Lower leg skin (tissue), 4 donors: ENCODE results near the gene CD86. TPM values are rescaled to one million over a fixed set of nuclear protein-coding genes. Genes with fewer than 3 reads are reported as not detected.

Source experiments
- DNase-seq, 2 donors: peaks; one replicate each; pipeline ENCODE4 v3.0.0-alpha.2; 2019; ENCODE audit warnings: low spot score in 2 of 2
- H3K4me3 ChIP-seq: fragments of 200-600 bp; sonication (generic); 2 replicates; pipeline ENCODE4 v1.5.1; 2017; ENCODE audit warnings: mild to moderate bottlenecking, low read depth; ENCODE audit not compliant: poor library complexity, severe bottlenecking
- CTCF ChIP-seq, 3 donors: fragments of 450-650 bp; IDR thresholded peaks; one replicate each; pipeline ENCODE4 v1.5.1; 2016; ENCODE audit warnings: antibody characterized with exemption in 3 of 3, mild to moderate bottlenecking in 3 of 3, moderate library complexity in 2 of 3
- POLR2A ChIP-seq, 2 donors: fragments of 450-650 bp; IDR thresholded peaks; one replicate each; pipeline ENCODE4 v1.6.1; 2016 to 2017; ENCODE audit warnings: antibody characterized with exemption in 2 of 2, mild to moderate bottlenecking in 1 of 2, moderate library complexity in 1 of 2
- WGBS, 2 donors: methylation state at CpG; one replicate each; pipeline ENCODE4 v1.1.5; 2018; 5-methylcytosine and 5-hydroxymethylcytosine counted together
- intact Hi-C: fragments of 100-400 bp; cut with DNase I; formaldehyde crosslinking; loops from one replicate; pipeline ENCODE4 v1.15.0; 2023; ENCODE audit warnings: low total_unique reads
- total RNA-seq, 4 donors: library from RNA; depleted of rRNA; stranded (reverse); fragments of >200 nt; gene quantifications; one replicate each; pipeline ENCODE4 v1.1.0, GENCODE V29; 2016

The CD86 gene
- total RNA-seq, 4 donors from 2014 or later = 0.91 to 3.6 (median 2.7) TPM

GRCh38 chr3:122103821-122104514, 48.8 kb downstream of the CD86 start:
- intact Hi-C loops = no loop called here
- no peak overlapping the region for H3K4me3 ChIP-seq
- 76 to 91% methylated on average over 2 of the region's 2 CpGs for WGBS, 2 donors
- no peak for TF ChIP-seq CTCF (IDR thresholded peaks at IDR 0.05)
- TF ChIP-seq POLR2A (IDR thresholded peaks at IDR 0.05) = no peak
- DNase-seq = no peak

- DNase-seq = no peak
- H3K4me3 ChIP-seq = no peak overlapping the region
- TF ChIP-seq CTCF (IDR thresholded peaks at IDR 0.05) = no peak
- no peak for TF ChIP-seq POLR2A (IDR thresholded peaks at IDR 0.05)
- 83 to 88% methylated on average over 8 of the region's 8 CpGs for WGBS, 2 donors
- intact Hi-C loops = no loop called here
These were observed 49.5 kb downstream of the CD86 start for GRCh38 chr3:122104515-122105194.

- H3K4me3 ChIP-seq = no peak overlapping the region
- DNase-seq = no peak
- TF ChIP-seq CTCF (IDR thresholded peaks at IDR 0.05) = no peak
- no peak for TF ChIP-seq POLR2A (IDR thresholded peaks at IDR 0.05)
- intact Hi-C loops = no loop called here
- 56 to 58% methylated on average over 2 of the region's 2 CpGs for WGBS, 2 donors
These were observed 50.5 kb downstream of the CD86 start for GRCh38 chr3:122105626-122106025.

GRCh38 chr3:122107171-122107570, 52.0 kb downstream of the CD86 start:
- TF ChIP-seq CTCF (IDR thresholded peaks at IDR 0.05) (no peak), POLR2A (IDR thresholded peaks at IDR 0.05) (no peak)
- no peak overlapping the region for H3K4me3 ChIP-seq
- 86 to 87% methylated on average over 2 of the region's 2 CpGs for WGBS, 2 donors
- DNase-seq = no peak
- intact Hi-C loops = no loop called here

- 47 to 67% methylated on average over 1 of the region's 1 CpG for WGBS, 2 donors
- no peak for DNase-seq
- TF ChIP-seq POLR2A (IDR thresholded peaks at IDR 0.05) = no peak
- no peak for TF ChIP-seq CTCF (IDR thresholded peaks at IDR 0.05)
- intact Hi-C loops = no loop called here
- no peak overlapping the region for H3K4me3 ChIP-seq
These were observed 56.8 kb downstream of the CD86 start for GRCh38 chr3:122111974-122112373.
